Measurements from ENCODE around the gene OASL. TPM values are rescaled to one million over a fixed set of nuclear protein-coding genes. Genes with fewer than 3 reads are reported as not detected.

Gene OASL
- total and polyA plus RNA-seq, 10 donors = 1.9 to 4.8 (median 3.4) TPM

- Histone ChIP-seq H3K27me3 (replicated peaks in 1 of 7) (peaks cover 0 to 9% (median 0%) of the 10 kb centered on the region in 7 donors), H3K36me3 (no peaks in the 10 kb centered on the region), H3K4me3 (no peak overlapping the region), H3K4me1 (no peaks in the 10 kb centered on the region), H3K9me3 (no peaks in the 10 kb centered on the region), H3K27ac (no peak overlapping the region)
- TF ChIP-seq POLR2AphosphoS5 (IDR thresholded peaks at IDR 0.05) (no peak), POLR2A (IDR thresholded peaks at IDR 0.05) (no peak), CTCF (IDR thresholded peaks at IDR 0.05 in 8 of 11, conservative IDR thresholded peaks at IDR 0.05 in 3 of 11) (no peak)
- intact Hi-C loops (cut with DNase I; ENCODE audit: low total_unique reads) = no loop called here
- 91 to 98% (median 92%) methylated on average over 11 to 14 of the region's 14 CpGs for WGBS, 5 donors
- DNase-seq = no peak
Measured at GRCh38 chr12:120977531-120978295, 61.3 kb downstream of the OASL start.

GRCh38 chr12:120972870-120973543 is 66.0 kb downstream of the OASL start:
- Histone ChIP-seq H3K4me3 (no peak overlapping the region), H3K9me3 (no peaks in the 10 kb centered on the region), H3K36me3 (no peaks in the 10 kb centered on the region), H3K27me3 (replicated peaks in 1 of 7) (no peaks in the 10 kb centered on the region), H3K4me1 (peaks cover 0 to 16% (median 10%) of the 10 kb centered on the region in 6 donors), H3K27ac (no peak overlapping the region)
- intact Hi-C loops (cut with DNase I; ENCODE audit: low total_unique reads) = loop anchor here (5.0 kb wide), 1 partner anchor 326 kb away; no protein-coding TSS in a partner anchor
- no peak for DNase-seq
- 74 to 80% (median 75%) methylated on average over 10 of the region's 10 CpGs for WGBS, 5 donors
- TF ChIP-seq POLR2AphosphoS5 (IDR thresholded peaks at IDR 0.05) (no peak), POLR2A (IDR thresholded peaks at IDR 0.05) (no peak), CTCF (IDR thresholded peaks at IDR 0.05 in 8 of 11, conservative IDR thresholded peaks at IDR 0.05 in 3 of 11) (no peak)

- Histone ChIP-seq H3K9me3 (no peaks in the 10 kb centered on the region), H3K4me1 (peaks cover 0 to 16% (median 10%) of the 10 kb centered on the region in 6 donors), H3K27me3 (replicated peaks in 1 of 7) (no peaks in the 10 kb centered on the region), H3K27ac (peak overlapping the region in 1 of 8 donors; percentile 17), H3K36me3 (no peaks in the 10 kb centered on the region), H3K4me3 (no peak overlapping the region)
- 31 to 37% (median 34%) methylated on average over 13 of the region's 13 CpGs for WGBS, 5 donors
- TF ChIP-seq POLR2A (IDR thresholded peaks at IDR 0.05) (no peak), POLR2AphosphoS5 (IDR thresholded peaks at IDR 0.05) (peak in 1 of 3 donors; percentile 42), CTCF (IDR thresholded peaks at IDR 0.05 in 8 of 11, conservative IDR thresholded peaks at IDR 0.05 in 3 of 11) (peak; percentile 59 to 90 (median 75))
- intact Hi-C loops (cut with DNase I; ENCODE audit: low total_unique reads) = loop anchor here (5.0 kb wide), 1 partner anchor 324 kb away; no protein-coding TSS in a partner anchor
- no peak for DNase-seq
Measured at GRCh38 chr12:120971299-120972180, 67.5 kb downstream of the OASL start.

Measured in spleen (tissue), 11 donors.